ENCODE measurements around the gene PLCL2. TPM values are rescaled to one million over a fixed set of nuclear protein-coding genes. Genes with fewer than 3 reads are reported as not detected.
A peak's percentile ranks its signal among the peaks of the same experiment; 100 is the strongest.

The PLCL2 gene
- total RNA-seq, 3 donors from 2014 or later (not counting 1 experiment from before 2014, with no cell fraction given) = 71.5 to 94.9 (median 84.7) TPM

DNA sequence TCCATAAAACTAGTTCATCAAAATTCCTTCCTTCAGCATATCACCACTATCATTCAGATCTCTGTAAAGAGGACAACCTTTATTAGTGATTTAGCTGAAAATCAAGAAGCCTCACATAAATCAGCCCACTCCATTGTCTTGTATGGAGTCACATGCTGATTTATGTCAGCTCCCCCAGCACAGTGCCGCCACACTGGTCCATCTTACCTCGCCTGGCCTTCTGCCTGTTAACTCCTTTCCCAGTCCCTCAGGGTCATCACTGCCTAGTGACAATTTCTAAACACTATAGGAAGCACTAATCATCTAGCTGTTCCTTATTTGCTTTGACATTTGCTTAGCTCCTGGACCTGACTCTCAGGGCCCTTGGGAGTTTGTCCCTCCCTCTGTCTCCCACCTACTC, 75.4 kb downstream of the PLCL2 start:
- peaks cover 48 to 56% of the 10 kb centered on the region in 2 donors for H3K4me1 Mint-ChIP-seq
- no peaks in the 10 kb centered on the region for H3K4me1 ChIP-seq (ENCODE audit: control insufficient read depth, insufficient read depth, low read length)
- DNase-seq (no peak), ATAC-seq (no peak)
- TF ChIP-seq, protein P1, sequence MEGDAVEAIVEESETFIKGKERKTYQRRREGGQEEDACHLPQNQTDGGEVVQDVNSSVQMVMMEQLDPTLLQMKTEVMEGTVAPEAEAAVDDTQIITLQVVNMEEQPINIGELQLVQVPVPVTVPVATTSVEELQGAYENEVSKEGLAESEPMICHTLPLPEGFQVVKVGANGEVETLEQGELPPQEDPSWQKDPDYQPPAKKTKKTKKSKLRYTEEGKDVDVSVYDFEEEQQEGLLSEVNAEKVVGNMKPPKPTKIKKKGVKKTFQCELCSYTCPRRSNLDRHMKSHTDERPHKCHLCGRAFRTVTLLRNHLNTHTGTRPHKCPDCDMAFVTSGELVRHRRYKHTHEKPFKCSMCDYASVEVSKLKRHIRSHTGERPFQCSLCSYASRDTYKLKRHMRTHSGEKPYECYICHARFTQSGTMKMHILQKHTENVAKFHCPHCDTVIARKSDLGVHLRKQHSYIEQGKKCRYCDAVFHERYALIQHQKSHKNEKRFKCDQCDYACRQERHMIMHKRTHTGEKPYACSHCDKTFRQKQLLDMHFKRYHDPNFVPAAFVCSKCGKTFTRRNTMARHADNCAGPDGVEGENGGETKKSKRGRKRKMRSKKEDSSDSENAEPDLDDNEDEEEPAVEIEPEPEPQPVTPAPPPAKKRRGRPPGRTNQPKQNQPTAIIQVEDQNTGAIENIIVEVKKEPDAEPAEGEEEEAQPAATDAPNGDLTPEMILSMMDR (IDR thresholded peaks at IDR 0.05) = no peak
- H3K36me3 Mint-ChIP-seq = no peaks in the 10 kb centered on the region
- no peak overlapping the region for H3K27ac ChIP-seq (ENCODE audit: low read length)
- peak overlapping the region; percentile 54 to 72 for H3K27ac Mint-ChIP-seq
- intact Hi-C loops (cut with micrococcal nuclease) = no loop called here
- H3K9me3 ChIP-seq (ENCODE audit: control insufficient read depth, insufficient read depth, low read length) = no peaks in the 10 kb centered on the region
- no peak overlapping the region for H3K4me3 ChIP-seq (ENCODE audit: low read length)
- no peaks in the 10 kb centered on the region for H3K9me3 Mint-ChIP-seq
- 96% methylated on average over 2 of the region's 2 CpGs for WGBS (ENCODE audit: insufficient coverage)
- H3K27me3 Mint-ChIP-seq (ENCODE audit: low read depth in 2 of 2) = no peaks in the 10 kb centered on the region
- H3K27me3 ChIP-seq (ENCODE audit: control insufficient read depth, insufficient read depth, low read length) = no peaks in the 10 kb centered on the region
- H3K4me3 Mint-ChIP-seq = no peak overlapping the region
- H3K36me3 ChIP-seq (ENCODE audit: control insufficient read depth, insufficient read depth, low read length) = no peaks in the 10 kb centered on the region

DNA sequence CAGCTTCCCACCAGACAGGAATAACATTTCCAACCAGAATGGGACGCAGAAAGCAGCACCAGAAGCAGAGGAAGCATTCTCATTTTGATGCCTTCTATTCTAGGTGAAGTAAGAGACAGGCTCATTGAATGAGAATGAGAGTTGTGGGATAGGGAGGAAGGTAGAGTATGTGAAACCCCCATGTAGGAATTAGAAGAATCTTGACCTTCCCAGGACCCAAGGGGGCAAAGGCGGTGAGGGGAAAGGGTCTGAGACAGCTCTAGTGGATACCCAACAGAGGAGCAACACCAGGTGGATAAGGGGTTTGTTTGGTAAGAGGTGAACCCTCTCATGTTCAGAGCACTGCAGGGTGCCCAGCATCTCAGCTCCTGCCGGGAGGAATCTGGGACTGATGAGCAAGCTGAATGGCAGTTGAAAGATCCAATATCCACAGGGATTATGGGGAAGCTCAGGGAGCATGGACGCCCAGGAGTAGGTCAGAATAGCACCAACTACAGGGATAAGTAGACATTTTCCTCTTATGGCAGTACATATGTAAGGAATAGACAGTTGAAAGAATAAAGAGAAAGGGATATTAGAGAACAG, 77.0 kb downstream of the PLCL2 start:
- peaks cover 51 to 60% of the 10 kb centered on the region in 2 donors for H3K4me1 Mint-ChIP-seq

DNA sequence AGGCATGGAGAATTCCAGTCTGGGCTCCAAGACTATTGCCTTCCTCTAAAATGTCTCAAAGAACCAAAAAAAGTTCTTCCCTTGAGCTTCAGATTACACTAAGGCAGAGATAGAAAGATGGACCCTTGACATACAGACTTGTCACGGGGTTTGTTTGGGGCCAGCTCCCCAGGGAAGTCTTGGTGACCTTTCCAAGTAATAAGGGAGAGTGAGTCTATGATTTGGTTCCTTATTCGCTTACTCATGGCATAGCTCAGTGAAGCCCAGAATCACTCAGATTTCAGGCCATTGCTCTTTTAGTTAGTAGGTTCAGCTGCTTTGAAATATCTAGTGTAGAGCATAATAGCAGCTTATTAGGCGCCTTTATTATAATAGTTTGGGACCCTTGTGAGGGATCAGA, 90.3 kb downstream of the PLCL2 start:
- WGBS (ENCODE audit: insufficient coverage) = 81% methylated on average over 3 of the region's 3 CpGs
- no peaks in the 10 kb centered on the region for H3K27me3 Mint-ChIP-seq (ENCODE audit: low read depth in 2 of 2)
- H3K4me1 Mint-ChIP-seq = peaks cover 70 to 75% of the 10 kb centered on the region in 2 donors
- no peaks in the 10 kb centered on the region for H3K27me3 ChIP-seq (ENCODE audit: control insufficient read depth, insufficient read depth, low read length)
- H3K4me3 ChIP-seq (ENCODE audit: low read length) = no peak overlapping the region
- peaks cover 17% of the 10 kb centered on the region for H3K4me1 ChIP-seq (ENCODE audit: control insufficient read depth, insufficient read depth, low read length)
- H3K27ac Mint-ChIP-seq = peak overlapping the region; percentile 37 to 70
- H3K9me3 Mint-ChIP-seq = peaks cover 0 to 2% of the 10 kb centered on the region in 2 donors
- no peak overlapping the region for H3K27ac ChIP-seq (ENCODE audit: low read length)
- H3K36me3 Mint-ChIP-seq = peaks cover 6% of the 10 kb centered on the region
- DNase-seq (no peak), ATAC-seq (no peak)
- intact Hi-C loops (cut with micrococcal nuclease) = no loop called here
- peak overlapping the region; percentile 11 for H3K4me3 Mint-ChIP-seq
- no peaks in the 10 kb centered on the region for H3K9me3 ChIP-seq (ENCODE audit: control insufficient read depth, insufficient read depth, low read length)
- TF ChIP-seq, protein P1 (IDR thresholded peaks at IDR 0.05) = no peak
- no peaks in the 10 kb centered on the region for H3K36me3 ChIP-seq (ENCODE audit: control insufficient read depth, insufficient read depth, low read length)

More for the DNA sequence above, 77.0 kb downstream of the PLCL2 start:
- TF ChIP-seq, protein P1 (IDR thresholded peaks at IDR 0.05) = no peak
- Mint-ChIP-seq H3K27ac (peak overlapping the region; percentile 71 to 72), H3K36me3 (no peaks in the 10 kb centered on the region), H3K9me3 (no peaks in the 10 kb centered on the region), H3K27me3 (ENCODE audit: low read depth in 2 of 2) (no peaks in the 10 kb centered on the region), H3K4me3 (no peak overlapping the region)
- no peaks in the 10 kb centered on the region for H3K9me3 ChIP-seq (ENCODE audit: control insufficient read depth, insufficient read depth, low read length)
- H3K36me3 ChIP-seq (ENCODE audit: control insufficient read depth, insufficient read depth, low read length) = no peaks in the 10 kb centered on the region
- no peak overlapping the region for H3K27ac ChIP-seq (ENCODE audit: low read length)
- H3K4me1 ChIP-seq (ENCODE audit: control insufficient read depth, insufficient read depth, low read length) = no peaks in the 10 kb centered on the region
- no peak overlapping the region for H3K4me3 ChIP-seq (ENCODE audit: low read length)
- DNase-seq (no peak), ATAC-seq (no peak)
- intact Hi-C loops (cut with micrococcal nuclease) = no loop called here
- H3K27me3 ChIP-seq (ENCODE audit: control insufficient read depth, insufficient read depth, low read length) = no peaks in the 10 kb centered on the region
- WGBS (ENCODE audit: insufficient coverage) = 95% methylated on average over 4 of the region's 4 CpGs
